ENCODE results near the gene UNC45A.

UNC45A gene

GRCh38 chr15:90972133-90972532 lies 37.0 kb downstream of the UNC45A start:
- TF ChIP-seq CTCF (IDR thresholded peaks at IDR 0.05; ENCODE audit: control insufficient read depth, extremely low read depth, insufficient read depth) = no peak
- no peak for DNase-seq (ENCODE audit: low read depth)
- H3K4me3 ChIP-seq (ENCODE audit: low read depth, low read length) = no peak overlapping the region

GRCh38 chr15:90974216-90974615 lies 39.1 kb downstream of the UNC45A start:
- TF ChIP-seq CTCF (IDR thresholded peaks at IDR 0.05; ENCODE audit: control insufficient read depth, extremely low read depth, insufficient read depth) = no peak
- no peak for DNase-seq (ENCODE audit: low read depth)
- H3K4me3 ChIP-seq (ENCODE audit: low read depth, low read length) = no peak overlapping the region

- H3K4me3 ChIP-seq (ENCODE audit: low read depth, low read length) = no peak overlapping the region
- no peak for TF ChIP-seq CTCF (IDR thresholded peaks at IDR 0.05; ENCODE audit: control insufficient read depth, extremely low read depth, insufficient read depth)
- no peak for DNase-seq (ENCODE audit: low read depth)
Measured at GRCh38 chr15:90979582-90979981, 44.5 kb downstream of the UNC45A start.

GRCh38 chr15:90981681-90982080 lies 46.6 kb downstream of the UNC45A start:
- H3K4me3 ChIP-seq (ENCODE audit: low read depth, low read length) = no peak overlapping the region
- no peak for TF ChIP-seq CTCF (IDR thresholded peaks at IDR 0.05; ENCODE audit: control insufficient read depth, extremely low read depth, insufficient read depth)
- DNase-seq (ENCODE audit: low read depth) = no peak

GRCh38 chr15:90982135-90982534 lies 47.0 kb downstream of the UNC45A start:
- no peak for DNase-seq (ENCODE audit: low read depth)
- TF ChIP-seq CTCF (IDR thresholded peaks at IDR 0.05; ENCODE audit: control insufficient read depth, extremely low read depth, insufficient read depth) = no peak
- no peak overlapping the region for H3K4me3 ChIP-seq (ENCODE audit: low read depth, low read length)

GRCh38 chr15:90986790-90987507 lies 51.9 kb downstream of the UNC45A start:
- TF ChIP-seq CTCF (IDR thresholded peaks at IDR 0.05; ENCODE audit: control insufficient read depth, extremely low read depth, insufficient read depth) = no peak
- peak overlapping the region; percentile 23 for H3K4me3 ChIP-seq (ENCODE audit: low read depth, low read length)
- DNase-seq (ENCODE audit: low read depth) = peak; percentile 45
